ENCODE data around the gene ELOA. TPM values are rescaled to one million over a fixed set of nuclear protein-coding genes. Genes with fewer than 3 reads are reported as not detected.
"Not testable (repeated sequence)": the region's sequence is repeated elsewhere in the genome, so short reads cannot be mapped to it uniquely, and the experiment has no call there.

Gene ELOA
- total RNA-seq, 1 experiment from 2014 or later: 31.3 TPM

- POLR2A ChIA-PET: interaction anchor here (0.6 to 3.5 kb wide), 10 partner anchors 9 to 164 kb away, joined by 3 to 20 read pairs (median 5); partner anchors contain the start of genes HMGCL, LYPLA2, PITHD1 and PNRC2
- peak within 1 kb of the TSS; percentile 96 for H3K4me3 ChIP-seq (ENCODE audit: low read depth, low read length)
- Mint-ChIP-seq H3K4me1 (ENCODE audit: low read depth, unreplicated experiment) (no peaks in the 10 kb centered on the region), H3K36me3 (ENCODE audit: insufficient read depth, unreplicated experiment) (peaks cover 31% of the 10 kb centered on the region), H3K27ac (ENCODE audit: unreplicated experiment) (peak within 1 kb of the TSS; percentile 96), H3K27me3 (ENCODE audit: insufficient read depth, unreplicated experiment) (no peaks in the 10 kb centered on the region), H3K9me3 (ENCODE audit: unreplicated experiment) (no peaks in the 10 kb centered on the region), H3K4me3 (ENCODE audit: unreplicated experiment) (peak within 1 kb of the TSS; percentile 91)
- peak; percentile 91 to 94 for DNase-seq
- BruUV-seq (replicated peaks): no TSS peak
- CTCF ChIA-PET: interaction anchor here (0.5 to 2.2 kb wide), 8 partner anchors 9 to 616 kb away, joined by 3 to 9 read pairs (median 4); partner anchors contain the start of genes HMGCL and PITHD1
- TF ChIP-seq CTCF (IDR thresholded peaks at IDR 0.05; ENCODE audit: insufficient read depth in 1 of 2, low read depth in 1 of 2, low read length in 1 of 2, severe bottlenecking in 1 of 2, unreplicated experiment in 1 of 2): no peak
- intact Hi-C loops (cut with micrococcal nuclease; ENCODE audit: unreplicated experiment): loop anchor here (1.0 to 10.0 kb wide), 3 partner anchors 9 to 224 kb away; partner anchors contain the start of gene LYPLA2
- no peaks in the 10 kb centered on the region for H3K27me3 ChIP-seq (replicated peaks; ENCODE audit: control insufficient read depth, insufficient read depth, low read length)
- no peaks in the 10 kb centered on the region; the same call in 1 of the 2 replicates for H3K36me3 ChIP-seq (ENCODE audit: control insufficient read depth, insufficient read depth, low read length)
- H3K9me3 ChIP-seq: no peaks in the 10 kb centered on the region
- peaks cover 7% of the 10 kb centered on the region; the same call in 1 of the 2 replicates for H3K4me1 ChIP-seq
These were observed 57.4 kb downstream of the ELOA start, which contains the start of gene GALE for GRCh38 chr1:23800400-23801337. TSS of gene GALE (minus strand) at chr1:23800754. CDS start at chr1:23799007, 1,747 bp downstream.

GRCh38 chr1:23801338-23801748, 58.1 kb downstream of the ELOA start:
- CTCF ChIA-PET: interaction anchor here (1.0 to 1.6 kb wide), 2 partner anchors 29 to 115 kb away, joined by 3 to 9 read pairs; no protein-coding TSS in a partner anchor
- H3K27ac Mint-ChIP-seq (ENCODE audit: unreplicated experiment): peak overlapping the region; percentile 96
- no peak for TF ChIP-seq CTCF (IDR thresholded peaks at IDR 0.05; ENCODE audit: insufficient read depth in 1 of 2, low read depth in 1 of 2, low read length in 1 of 2, severe bottlenecking in 1 of 2, unreplicated experiment in 1 of 2)
- Histone ChIP-seq H3K4me3 (ENCODE audit: low read depth, low read length) (peak overlapping the region; percentile 96), H3K4me1 (peaks cover 7% of the 10 kb centered on the region; the same call in 1 of the 2 replicates), H3K9me3 (no peaks in the 10 kb centered on the region), H3K27me3 (replicated peaks; ENCODE audit: control insufficient read depth, insufficient read depth, low read length) (no peaks in the 10 kb centered on the region), H3K36me3 (ENCODE audit: control insufficient read depth, insufficient read depth, low read length) (no peaks in the 10 kb centered on the region; the same call in 1 of the 2 replicates)
- no peaks in the 10 kb centered on the region for H3K27me3 Mint-ChIP-seq (ENCODE audit: insufficient read depth, unreplicated experiment)
- intact Hi-C loops (cut with micrococcal nuclease; ENCODE audit: unreplicated experiment): loop anchor here (2.0 to 10.0 kb wide), 2 partner anchors 115 to 223 kb away; no protein-coding TSS in a partner anchor
- POLR2A ChIA-PET: interaction anchor here (0.6 to 3.5 kb wide), 8 partner anchors 10 to 163 kb away, joined by 3 to 20 read pairs (median 4); partner anchors contain the start of genes HMGCL, LYPLA2, PITHD1 and PNRC2
- H3K4me1 Mint-ChIP-seq (ENCODE audit: low read depth, unreplicated experiment): no peaks in the 10 kb centered on the region
- BruUV-seq (replicated peaks): no TSS peak
- H3K9me3 Mint-ChIP-seq (ENCODE audit: unreplicated experiment): no peaks in the 10 kb centered on the region
- peak overlapping the region; percentile 91 for H3K4me3 Mint-ChIP-seq (ENCODE audit: unreplicated experiment)
- DNase-seq: peak in 1 of 2 experiments; percentile 49
- H3K36me3 Mint-ChIP-seq (ENCODE audit: insufficient read depth, unreplicated experiment): peaks cover 31% of the 10 kb centered on the region

- Mint-ChIP-seq H3K9me3 (ENCODE audit: unreplicated experiment) (no peaks in the 10 kb centered on the region), H3K4me1 (ENCODE audit: low read depth, unreplicated experiment) (no peaks in the 10 kb centered on the region), H3K27me3 (ENCODE audit: insufficient read depth, unreplicated experiment) (no peaks in the 10 kb centered on the region), H3K36me3 (ENCODE audit: insufficient read depth, unreplicated experiment) (peaks cover 26% of the 10 kb centered on the region), H3K27ac (ENCODE audit: unreplicated experiment) (peak overlapping the region; percentile 96), H3K4me3 (ENCODE audit: unreplicated experiment) (peak overlapping the region; percentile 91)
- DNase-seq: no peak
- BruUV-seq (replicated peaks): no TSS peak
- TF ChIP-seq CTCF (IDR thresholded peaks at IDR 0.05; ENCODE audit: insufficient read depth in 1 of 2, low read depth in 1 of 2, low read length in 1 of 2, severe bottlenecking in 1 of 2, unreplicated experiment in 1 of 2): no peak
- POLR2A ChIA-PET: interaction anchor here (0.5 to 3.5 kb wide), 4 partner anchors 11 to 30 kb away, joined by 3 to 20 read pairs (median 10); partner anchors contain the start of genes HMGCL, LYPLA2 and PITHD1
- no peak overlapping the region for H3K4me3 ChIP-seq (ENCODE audit: low read depth, low read length)
- no peaks in the 10 kb centered on the region for H3K27me3 ChIP-seq (replicated peaks; ENCODE audit: control insufficient read depth, insufficient read depth, low read length)
- CTCF ChIA-PET: interaction anchor here (0.8 to 1.6 kb wide), 3 partner anchors 30 to 115 kb away, joined by 3 to 9 read pairs (median 4); no protein-coding TSS in a partner anchor
- intact Hi-C loops (cut with micrococcal nuclease; ENCODE audit: unreplicated experiment): loop anchor here (2.0 to 10.0 kb wide), 2 partner anchors 115 to 223 kb away; no protein-coding TSS in a partner anchor
- H3K9me3 ChIP-seq: no peaks in the 10 kb centered on the region
- H3K4me1 ChIP-seq: peaks cover 7% of the 10 kb centered on the region; the same call in 1 of the 2 replicates
- no peaks in the 10 kb centered on the region; the same call in 1 of the 2 replicates for H3K36me3 ChIP-seq (ENCODE audit: control insufficient read depth, insufficient read depth, low read length)
These were observed 58.6 kb downstream of the ELOA start for GRCh38 chr1:23801876-23802275.

GRCh38 chr1:23802809-23803342, 59.6 kb downstream of the ELOA start:
- not testable (repeated sequence) for H3K9me3 Mint-ChIP-seq (ENCODE audit: unreplicated experiment); H3K27ac Mint-ChIP-seq (ENCODE audit: unreplicated experiment); H3K4me3 ChIP-seq (ENCODE audit: low read depth, low read length); DNase-seq; H3K9me3 ChIP-seq; H3K36me3 ChIP-seq (ENCODE audit: control insufficient read depth, insufficient read depth, low read length); H3K4me1 Mint-ChIP-seq (ENCODE audit: low read depth, unreplicated experiment); H3K27me3 Mint-ChIP-seq (ENCODE audit: insufficient read depth, unreplicated experiment); H3K4me3 Mint-ChIP-seq (ENCODE audit: unreplicated experiment); H3K27me3 ChIP-seq (replicated peaks; ENCODE audit: control insufficient read depth, insufficient read depth, low read length); H3K4me1 ChIP-seq; BruUV-seq (replicated peaks)
- CTCF ChIA-PET: interaction anchor here (0.8 kb wide), 1 partner anchor 114 kb away, joined by 4 read pairs; no protein-coding TSS in a partner anchor
- H3K36me3 Mint-ChIP-seq (ENCODE audit: insufficient read depth, unreplicated experiment): peaks cover 20% of the 10 kb centered on the region
- POLR2A ChIA-PET: interaction anchor here (1.4 kb wide), 1 partner anchor 23 kb away, joined by 5 read pairs; the partner anchor contains the start of gene HMGCL
- intact Hi-C loops (cut with micrococcal nuclease; ENCODE audit: unreplicated experiment): loop anchor here (10.0 kb wide), 1 partner anchor 222 kb away; no protein-coding TSS in a partner anchor

Measured in Caco-2 (cell line).